Astrocyte of the spinal cord (primary cell): ENCODE data around the gene ZAP70.
"Not testable (repeated sequence)": the region's sequence is repeated elsewhere in the genome, so short reads cannot be mapped to it uniquely, and the experiment has no call there.

Source experiments
- DNase-seq: peaks from one replicate; pipeline ENCODE4 v3.0.0; 2011; ENCODE audit warnings: low read depth, low spot score
- H3K4me3 ChIP-seq: 2 replicates; pipeline ENCODE4 v1.5.1; 2011; ENCODE audit warnings: low read depth, mild to moderate bottlenecking, low read length, moderate library complexity
- CTCF ChIP-seq: IDR thresholded peaks from 2 replicates; pipeline ENCODE4 v1.5.1; 2012; ENCODE audit warnings: low read depth, mild to moderate bottlenecking, low read length, inconsistent platforms
- in situ Hi-C: cut with HindIII; loops from 2 replicates; pipeline ENCODE4 v1.10.0; 2017; ENCODE audit warnings: low sequenced_read_pairs

Gene ZAP70

GRCh38 chr2:97708608-97709007 is 4.8 kb upstream of the ZAP70 start:
- no peak for TF ChIP-seq CTCF
- in situ Hi-C loops = no loop called here
- DNase-seq = no peak
- no peak overlapping the region for H3K4me3 ChIP-seq

- no peak overlapping the region for H3K4me3 ChIP-seq
- no peak for DNase-seq
- in situ Hi-C loops = no loop called here
- no peak for TF ChIP-seq CTCF
Measured at GRCh38 chr2:97711394-97711711, 2.0 kb upstream of the ZAP70 start.

- in situ Hi-C loops, H3K4me3 ChIP-seq, DNase-seq: not testable (repeated sequence)
Measured at GRCh38 chr2:97712175-97712574, 1.2 kb upstream of the ZAP70 start.

GRCh38 chr2:97712693-97713295 is 582 bp upstream of the ZAP70 start:
- no peak for TF ChIP-seq CTCF
- DNase-seq = no peak
- H3K4me3 ChIP-seq = no peak overlapping the region
- in situ Hi-C loops = no loop called here

- in situ Hi-C loops = no loop called here
- H3K4me3 ChIP-seq = no peak overlapping the region
- TF ChIP-seq CTCF = no peak
- DNase-seq = no peak
Measured at GRCh38 chr2:97714084-97714949, 941 bp downstream of the ZAP70 start.

GRCh38 chr2:97714950-97715652 is 1.7 kb downstream of the ZAP70 start:
- DNase-seq = no peak
- TF ChIP-seq CTCF = no peak
- no peak overlapping the region for H3K4me3 ChIP-seq
- in situ Hi-C loops = no loop called here
